Liver (tissue), 9 donors: ENCODE measurements around the gene CCDC32. TPM values are rescaled to one million over a fixed set of nuclear protein-coding genes. Genes with fewer than 3 reads are reported as not detected.

Experiments used
- DNase-seq: peaks from one replicate; pipeline ENCODE4 v3.0.0-alpha.2; 2017; ENCODE audit warnings: low spot score
- H3K27ac ChIP-seq, 2 donors: one replicate each; pipeline ENCODE4 v1.7.0; 2013; ENCODE audit warnings: inconsistent platforms in 2 of 2, low read length in 2 of 2, control low read depth in 1 of 2, low read depth in 1 of 2, mild to moderate bottlenecking in 1 of 2
- H3K27me3 ChIP-seq, 4 donors: one replicate each; pipeline versions ENCODE4 v1.6.1 to v1.7.0; 2013; ENCODE audit warnings: low read length in 3 of 4, inconsistent platforms in 1 of 4, mild to moderate bottlenecking in 1 of 4, moderate library complexity in 1 of 4; ENCODE audit not compliant: control insufficient read depth in 4 of 4, insufficient read depth in 4 of 4
- H3K36me3 ChIP-seq, 4 donors: one replicate each; pipeline versions ENCODE4 v1.6.1 to v1.7.0; 2013; ENCODE audit warnings: low read length in 3 of 4, mild to moderate bottlenecking in 3 of 4, low read depth in 1 of 4, moderate library complexity in 1 of 4; ENCODE audit not compliant: control insufficient read depth in 4 of 4, insufficient read depth in 3 of 4
- H3K4me1 ChIP-seq, 4 donors: one replicate each; pipeline versions ENCODE4 v1.6.1 to v1.7.0; 2013; ENCODE audit warnings: low read length in 3 of 4, mild to moderate bottlenecking in 3 of 4, moderate library complexity in 1 of 4; ENCODE audit not compliant: control insufficient read depth in 4 of 4, insufficient read depth in 4 of 4
- H3K4me3 ChIP-seq, 3 donors: one replicate each; pipeline versions ENCODE4 v1.6.1 to v1.7.0; 2013; ENCODE audit warnings: low read length in 3 of 3, control low read depth in 1 of 3, low read depth in 1 of 3, mild to moderate bottlenecking in 1 of 3
- H3K9ac ChIP-seq, 2 donors: one replicate each; pipeline ENCODE4 v1.7.0; 2013; ENCODE audit warnings: low read length in 2 of 2, mild to moderate bottlenecking in 2 of 2, moderate library complexity in 2 of 2, control low read depth in 1 of 2, low read depth in 1 of 2
- H3K9me3 ChIP-seq, 4 donors: one replicate each; pipeline versions ENCODE4 v1.6.1 to v1.7.0; 2013; ENCODE audit warnings: low read length in 3 of 4; ENCODE audit not compliant: control insufficient read depth in 4 of 4
- CTCF ChIP-seq: fragments of 150-350 bp; IDR thresholded peaks from 2 replicates; pipeline ENCODE4 v1.5.1; 2017; ENCODE audit warnings: improper control_type of control experiment, low read depth, low read length; ENCODE audit not compliant: missing input control
- EGR1 ChIP-seq, 2 donors: IDR thresholded peaks; 2 replicates each; pipeline ENCODE4 v1.6.1; 2016 to 2018; ENCODE audit warnings: antibody characterized with exemption in 2 of 2, low read depth in 2 of 2
- FOXA1 ChIP-seq: IDR thresholded peaks from 2 replicates; pipeline ENCODE4 v1.6.1; 2016; ENCODE audit warnings: antibody characterized with exemption
- FOXA2 ChIP-seq: IDR thresholded peaks from 2 replicates; pipeline ENCODE4 v1.6.1; 2016; ENCODE audit warnings: antibody characterized with exemption
- GABPA ChIP-seq, 2 donors: IDR thresholded peaks in 1 of 2; conservative IDR thresholded peaks in 1 of 2; 2 replicates each; pipeline ENCODE4 v1.6.1; 2016; ENCODE audit warnings: antibody characterized with exemption in 2 of 2, mild to moderate bottlenecking in 1 of 2, moderate library complexity in 1 of 2
- HNF4A ChIP-seq, 2 donors: conservative IDR thresholded peaks; 2 replicates each; pipeline ENCODE4 v1.6.1; 2016; ENCODE audit warnings: antibody characterized with exemption in 2 of 2, mild to moderate bottlenecking in 2 of 2
- HNF4G ChIP-seq: IDR thresholded peaks from 2 replicates; pipeline ENCODE4 v1.6.1; 2016; ENCODE audit warnings: antibody characterized with exemption
- JUND ChIP-seq, 2 donors: IDR thresholded peaks; 2 replicates each; pipeline ENCODE4 v1.6.1; 2016; ENCODE audit warnings: antibody characterized with exemption in 2 of 2
- MAX ChIP-seq: IDR thresholded peaks from 2 replicates; pipeline ENCODE4 v1.6.1; 2016; ENCODE audit warnings: antibody characterized with exemption
- NR2F2 ChIP-seq: IDR thresholded peaks from 2 replicates; pipeline ENCODE4 v1.6.1; 2016; ENCODE audit warnings: antibody characterized with exemption
- RAD21 ChIP-seq, 2 donors: IDR thresholded peaks; 2 replicates each; pipeline ENCODE4 v1.6.1; 2016; ENCODE audit warnings: antibody characterized with exemption in 2 of 2, mild to moderate bottlenecking in 2 of 2
- REST ChIP-seq: IDR thresholded peaks from 2 replicates; pipeline ENCODE4 v1.6.1; 2016; ENCODE audit warnings: antibody characterized with exemption, mild to moderate bottlenecking
- RXRA ChIP-seq, 2 donors: IDR thresholded peaks; 2 replicates each; pipeline ENCODE4 v1.6.1; 2017 to 2018; ENCODE audit warnings: antibody characterized with exemption in 2 of 2, mild to moderate bottlenecking in 1 of 2
- SP1 ChIP-seq: IDR thresholded peaks from 2 replicates; pipeline ENCODE4 v1.6.1; 2018; ENCODE audit warnings: antibody characterized with exemption, mild to moderate bottlenecking
- TAF1 ChIP-seq: conservative IDR thresholded peaks from 2 replicates; pipeline ENCODE4 v1.6.1; 2016; ENCODE audit warnings: antibody characterized with exemption, mild to moderate bottlenecking
- YY1 ChIP-seq: IDR thresholded peaks from 2 replicates; pipeline ENCODE4 v1.6.1; 2016; ENCODE audit warnings: antibody characterized with exemption, mild to moderate bottlenecking
- WGBS: extraction: QIAGEN DNeasy Blood & Tissue Kit; methylation state at CpG from one replicate; pipeline ENCODE4 v1.1.7; 2013; 5-methylcytosine and 5-hydroxymethylcytosine counted together
- polyA plus RNA-seq, 2 donors: library from polyadenylated mRNA; stranded (reverse) in 1 of 2; unstranded in 1 of 2; fragments of 200-250 nt in 1 of 2; fragments of >200 nt in 1 of 2; fragmentation: Nextera tagmentation in 1 of 2; extraction: Ambion mirVana in 1 of 2; gene quantifications; one replicate each; pipeline versions ENCODE4 v1.2.1 to v1.2.3, GENCODE V29; 2013 to 2015
- total RNA-seq, 2 donors: library from RNA; depleted of rRNA; stranded (reverse); fragments of >200 nt; gene quantifications; one replicate each; pipeline ENCODE4 v1.2.3, GENCODE V29; 2014
- TF ChIP-seq, protein P1 (sequence below): IDR thresholded peaks from 2 replicates; pipeline ENCODE4 v1.6.1; 2016; ENCODE audit warnings: antibody characterized with exemption
- TF ChIP-seq, protein P2 (sequence below): IDR thresholded peaks from 2 replicates; pipeline ENCODE4 v1.6.1; 2016; ENCODE audit warnings: antibody characterized with exemption
- donor health status: healthy.
- donor health status: healthy.
- donor health status: healthy.
- donor health status: healthy.
- donor health status: healthy.

CCDC32 gene
- total and polyA plus RNA-seq, 4 donors, result 7.9 to 13.5 (median 8.9) TPM

- TF ChIP-seq RXRA (IDR thresholded peaks at IDR 0.05), result no peak
- no peak for TF ChIP-seq HNF4A (conservative IDR thresholded peaks at IDR 0.05)
- no peak for TF ChIP-seq JUND (IDR thresholded peaks at IDR 0.05)
- TF ChIP-seq EGR1 (IDR thresholded peaks at IDR 0.05; ENCODE audit: low read depth in 2 of 2), result no peak
- TF ChIP-seq GABPA (IDR thresholded peaks at IDR 0.05 in 1 of 2, conservative IDR thresholded peaks at IDR 0.05 in 1 of 2), result no peak
- TF ChIP-seq FOXA2, result no peak
- no peak for TF ChIP-seq FOXA1
- no peak for TF ChIP-seq NR2F2
- no peak for TF ChIP-seq HNF4G
- TF ChIP-seq SP1, result no peak
- TF ChIP-seq, protein P1, sequence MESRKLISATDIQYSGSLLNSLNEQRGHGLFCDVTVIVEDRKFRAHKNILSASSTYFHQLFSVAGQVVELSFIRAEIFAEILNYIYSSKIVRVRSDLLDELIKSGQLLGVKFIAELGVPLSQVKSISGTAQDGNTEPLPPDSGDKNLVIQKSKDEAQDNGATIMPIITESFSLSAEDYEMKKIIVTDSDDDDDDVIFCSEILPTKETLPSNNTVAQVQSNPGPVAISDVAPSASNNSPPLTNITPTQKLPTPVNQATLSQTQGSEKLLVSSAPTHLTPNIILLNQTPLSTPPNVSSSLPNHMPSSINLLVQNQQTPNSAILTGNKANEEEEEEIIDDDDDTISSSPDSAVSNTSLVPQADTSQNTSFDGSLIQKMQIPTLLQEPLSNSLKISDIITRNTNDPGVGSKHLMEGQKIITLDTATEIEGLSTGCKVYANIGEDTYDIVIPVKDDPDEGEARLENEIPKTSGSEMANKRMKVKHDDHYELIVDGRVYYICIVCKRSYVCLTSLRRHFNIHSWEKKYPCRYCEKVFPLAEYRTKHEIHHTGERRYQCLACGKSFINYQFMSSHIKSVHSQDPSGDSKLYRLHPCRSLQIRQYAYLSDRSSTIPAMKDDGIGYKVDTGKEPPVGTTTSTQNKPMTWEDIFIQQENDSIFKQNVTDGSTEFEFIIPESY, result no peak
- no peak for TF ChIP-seq CTCF
- no peak for TF ChIP-seq REST
- TF ChIP-seq TAF1, result no peak
- no peak for TF ChIP-seq YY1
- TF ChIP-seq, protein P2, sequence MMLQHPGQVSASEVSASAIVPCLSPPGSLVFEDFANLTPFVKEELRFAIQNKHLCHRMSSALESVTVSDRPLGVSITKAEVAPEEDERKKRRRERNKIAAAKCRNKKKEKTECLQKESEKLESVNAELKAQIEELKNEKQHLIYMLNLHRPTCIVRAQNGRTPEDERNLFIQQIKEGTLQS, result no peak
- peak overlapping the region in 1 of 2 donors; percentile 37 for H3K27ac ChIP-seq
- no peaks in the 10 kb centered on the region for H3K36me3 ChIP-seq
- peaks cover 1 to 13% (median 7%) of the 10 kb centered on the region in 4 donors for H3K4me1 ChIP-seq
- no peak overlapping the region for H3K9ac ChIP-seq
- 39% methylated on average over 2 of the region's 2 CpGs for WGBS
- no peaks in the 10 kb centered on the region for H3K27me3 ChIP-seq
- DNase-seq, result no peak
- no peak overlapping the region for H3K4me3 ChIP-seq
- H3K9me3 ChIP-seq, result no peaks in the 10 kb centered on the region
Observed at GRCh38 chr15:40584191-40584590, 19.3 kb upstream of the CCDC32 start.

DNA sequence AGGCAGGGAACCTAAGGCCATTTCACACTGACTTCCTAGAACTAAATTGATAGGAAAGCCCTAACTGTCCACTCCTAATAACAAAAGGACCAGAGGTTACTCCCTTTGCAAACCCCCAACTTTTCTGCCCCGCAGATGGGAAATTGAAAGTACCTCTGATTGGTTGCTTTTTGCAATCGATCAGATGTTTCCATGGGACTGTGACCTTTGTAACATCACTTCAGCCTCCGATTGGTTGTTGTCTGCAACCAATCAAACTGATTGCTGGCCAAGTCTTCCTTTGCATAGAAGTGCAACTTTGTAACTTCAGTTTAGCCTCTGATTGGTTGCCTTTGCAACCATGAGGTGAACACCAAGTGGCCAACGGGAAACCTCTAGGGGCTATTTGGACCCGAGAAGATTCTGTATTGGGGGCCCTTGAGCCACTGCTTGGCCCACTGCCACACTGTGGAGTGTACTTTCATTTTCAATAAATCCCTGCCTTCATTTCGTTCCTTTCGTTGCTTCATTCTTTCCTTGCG, 17.9 kb upstream of the CCDC32 start:
- peak overlapping the region; percentile 49 to 70 (median 65) for H3K4me3 ChIP-seq
- no peaks in the 10 kb centered on the region for H3K27me3 ChIP-seq
- H3K9ac ChIP-seq, result peak overlapping the region in 1 of 2 donors; percentile 59
- no peaks in the 10 kb centered on the region for H3K36me3 ChIP-seq
- H3K27ac ChIP-seq, result peak overlapping the region; percentile 62 to 69
- peak; percentile 40 for DNase-seq
- H3K9me3 ChIP-seq, result no peaks in the 10 kb centered on the region
- H3K4me1 ChIP-seq, result peaks cover 1 to 13% (median 7%) of the 10 kb centered on the region in 4 donors
- 22% methylated on average over 8 of the region's 8 CpGs for WGBS
- TF ChIP-seq MAX (peak; percentile 47), FOXA2 (peak; percentile 70), GABPA (IDR thresholded peaks at IDR 0.05 in 1 of 2, conservative IDR thresholded peaks at IDR 0.05 in 1 of 2) (no peak), NR2F2 (peak; percentile 83), RAD21 (IDR thresholded peaks at IDR 0.05) (peak in 1 of 2 donors; percentile 4), HNF4A (conservative IDR thresholded peaks at IDR 0.05) (peak; percentile 80 to 84), JUND (IDR thresholded peaks at IDR 0.05) (no peak), HNF4G (peak; percentile 62), FOXA1 (no peak), CTCF (peak; percentile 4), YY1 (no peak)
- TF ChIP-seq, protein P2, result no peak
- TF ChIP-seq, protein P1, result peak; percentile 33
